BJ (cell line): Measurements from ENCODE around the gene ABCA7. TPM values are rescaled to one million over a fixed set of nuclear protein-coding genes. Genes with fewer than 3 reads are reported as not detected.

Source experiments
- CTCF ChIA-PET: fragments of 350-600 bp; formaldehyde crosslinking; extraction: SDS; loops from one replicate; lab custom pipeline; 2021; ENCODE audit warnings: antibody characterized with exemption, inconsistent platforms; lab: Yijun Ruan, JAX
- POLR2A ChIA-PET: fragments of 300-600 bp; sonication (Branson Sonifier 250); formaldehyde crosslinking; extraction: SDS; loops from one replicate; lab custom pipeline; 2021; ENCODE audit warnings: antibody characterized with exemption; lab: Charles Lee
- DNase-seq: peaks from one replicate; pipeline ENCODE4 v3.0.0-alpha.2; 2011; ENCODE audit warnings: low read depth
- H3K27me3 ChIP-seq: 2 replicates; pipeline ENCODE4 v1.6.0; 2011; ENCODE audit warnings: low read length; ENCODE audit not compliant: control insufficient read depth, insufficient read depth
- H3K36me3 ChIP-seq: 2 replicates; pipeline ENCODE4 v1.5.1; 2011; ENCODE audit warnings: low read length; ENCODE audit not compliant: control insufficient read depth, insufficient read depth
- H3K4me3 ChIP-seq: 2 replicates; pipeline ENCODE4 v1.5.1; 2011; ENCODE audit warnings: low read depth, mild to moderate bottlenecking, control low read depth, low read length
- CTCF ChIP-seq: IDR thresholded peaks from 2 replicates; pipeline ENCODE4 v1.5.1; 2011; ENCODE audit warnings: low read depth, mild to moderate bottlenecking, control low read depth, inconsistent platforms, low read length, moderate library complexity; ENCODE audit not compliant: insufficient read depth
- polyA plus RNA-seq: library from polyadenylated mRNA; depleted of rRNA; stranded (reverse); fragments of >200 nt; gene quantifications from 2 replicates; pipeline ENCODE4 v1.2.3, GENCODE V29; 2011

ABCA7 gene
- polyA plus RNA-seq, 1 experiment = 1.9 TPM

GRCh38 chr19:1008268-1009040 is 31.5 kb upstream of the ABCA7 start:
- ChIA-PET POLR2A (no interaction called here), CTCF (no interaction called here)
- peaks cover 19% of the 10 kb centered on the region for H3K36me3 ChIP-seq
- H3K27me3 ChIP-seq = no peaks in the 10 kb centered on the region
- no peak overlapping the region for H3K4me3 ChIP-seq
- TF ChIP-seq CTCF = no peak
- no peak for DNase-seq

- ChIA-PET CTCF (interaction anchor here (0.6 to 0.7 kb wide), 2 partner anchors 104 to 116 kb away, joined by 3 read pairs; no protein-coding TSS in a partner anchor), POLR2A (no interaction called here)
- DNase-seq = peak; percentile 9
- Histone ChIP-seq H3K27me3 (no peaks in the 10 kb centered on the region), H3K4me3 (no peak overlapping the region), H3K36me3 (peaks cover 24% of the 10 kb centered on the region)
- TF ChIP-seq CTCF = no peak
Measured at GRCh38 chr19:1009041-1009980, 30.6 kb upstream of the ABCA7 start.

GRCh38 chr19:1009981-1010538 is 29.8 kb upstream of the ABCA7 start:
- H3K36me3 ChIP-seq = peaks cover 25% of the 10 kb centered on the region
- no peaks in the 10 kb centered on the region for H3K27me3 ChIP-seq
- ChIA-PET CTCF (interaction anchor here (0.6 to 0.7 kb wide), 2 partner anchors 105 to 231 kb away, joined by 3 read pairs; no protein-coding TSS in a partner anchor), POLR2A (no interaction called here)
- no peak for DNase-seq
- no peak overlapping the region for H3K4me3 ChIP-seq
- TF ChIP-seq CTCF = no peak

- Histone ChIP-seq H3K27me3 (no peaks in the 10 kb centered on the region), H3K36me3 (peaks cover 26% of the 10 kb centered on the region), H3K4me3 (no peak overlapping the region)
- CTCF ChIA-PET = interaction anchor here (0.7 kb wide), 1 partner anchor 230 kb away, joined by 3 read pairs; no protein-coding TSS in a partner anchor
- TF ChIP-seq CTCF = no peak
- no peak for DNase-seq
- POLR2A ChIA-PET = no interaction called here
Measured at GRCh38 chr19:1010586-1011510, 29.1 kb upstream of the ABCA7 start.
